ENCODE measurements around the gene GGT6.

DNA sequence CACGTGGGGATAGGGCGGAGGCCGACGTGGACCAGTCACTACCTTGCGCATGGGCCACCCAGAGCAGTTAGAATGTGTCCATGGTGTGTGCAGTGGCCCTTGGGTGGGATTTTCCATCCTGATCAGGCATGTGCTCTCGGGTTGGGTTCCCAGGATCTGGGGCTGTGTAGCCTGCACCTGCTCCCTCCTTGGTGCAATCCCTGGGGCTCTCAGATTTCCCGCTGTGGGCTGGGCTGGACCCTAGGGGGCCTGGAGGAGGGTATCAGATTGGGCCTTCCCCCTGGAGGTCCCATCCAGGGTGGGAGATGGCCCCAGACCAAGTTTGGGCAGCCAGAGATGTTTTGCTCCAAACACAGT is 25.2 kb upstream of the GGT6 start:
- TF ChIP-seq, protein P1, sequence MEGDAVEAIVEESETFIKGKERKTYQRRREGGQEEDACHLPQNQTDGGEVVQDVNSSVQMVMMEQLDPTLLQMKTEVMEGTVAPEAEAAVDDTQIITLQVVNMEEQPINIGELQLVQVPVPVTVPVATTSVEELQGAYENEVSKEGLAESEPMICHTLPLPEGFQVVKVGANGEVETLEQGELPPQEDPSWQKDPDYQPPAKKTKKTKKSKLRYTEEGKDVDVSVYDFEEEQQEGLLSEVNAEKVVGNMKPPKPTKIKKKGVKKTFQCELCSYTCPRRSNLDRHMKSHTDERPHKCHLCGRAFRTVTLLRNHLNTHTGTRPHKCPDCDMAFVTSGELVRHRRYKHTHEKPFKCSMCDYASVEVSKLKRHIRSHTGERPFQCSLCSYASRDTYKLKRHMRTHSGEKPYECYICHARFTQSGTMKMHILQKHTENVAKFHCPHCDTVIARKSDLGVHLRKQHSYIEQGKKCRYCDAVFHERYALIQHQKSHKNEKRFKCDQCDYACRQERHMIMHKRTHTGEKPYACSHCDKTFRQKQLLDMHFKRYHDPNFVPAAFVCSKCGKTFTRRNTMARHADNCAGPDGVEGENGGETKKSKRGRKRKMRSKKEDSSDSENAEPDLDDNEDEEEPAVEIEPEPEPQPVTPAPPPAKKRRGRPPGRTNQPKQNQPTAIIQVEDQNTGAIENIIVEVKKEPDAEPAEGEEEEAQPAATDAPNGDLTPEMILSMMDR (conservative IDR thresholded peaks at IDR 0.05; ENCODE audit: low read depth, low read length): no peak
- no peak for TF ChIP-seq EZH2 (IDR thresholded peaks at IDR 0.05; ENCODE audit: low read length, unreplicated experiment)

Measured in PC-3 (cell line).